Mesenteric fat pad (tissue), 1 donor: ENCODE data around the gene CDK11A. TPM values are rescaled to one million over a fixed set of nuclear protein-coding genes. Genes with fewer than 3 reads are reported as not detected.
"Not testable (repeated sequence)": the region's sequence is repeated elsewhere in the genome, so short reads cannot be mapped to it uniquely, and the experiment has no call there.

Source experiments
- DNase-seq: peaks from one replicate; pipeline ENCODE4 v3.0.0-alpha.2; 2020; ENCODE audit warnings: low spot score
- total RNA-seq: library from RNA; stranded (reverse); fragmentation: NEBNext Ultra II Directional; extraction: Animal tissue kit (Norgen Biotek cat#: 25700); gene quantifications from one replicate; pipeline ENCODE4 v1.2.1, GENCODE V29; 2021
- donor health status: DM: yes; HTN: yes; CAD: no.

The CDK11A gene
- total RNA-seq, 1 donor from 2014 or later = 45.5 TPM

- no peak for DNase-seq
These were observed 40.0 kb downstream of the CDK11A start for GRCh38 chr1:1684031-1684681.

- no peak for DNase-seq
These were observed 40.9 kb downstream of the CDK11A start for GRCh38 chr1:1683104-1683905.

GRCh38 chr1:1680912-1681273 is 43.3 kb downstream of the CDK11A start:
- no peak for DNase-seq

GRCh38 chr1:1680031-1680911 is 43.9 kb downstream of the CDK11A start:
- no peak for DNase-seq

GRCh38 chr1:1678581-1679380 is 45.4 kb downstream of the CDK11A start:
- no peak for DNase-seq

GRCh38 chr1:1677718-1678580 is 46.2 kb downstream of the CDK11A start:
- no peak for DNase-seq

GRCh38 chr1:1676087-1676486 is 48.1 kb downstream of the CDK11A start:
- DNase-seq = not testable (repeated sequence)

- not testable (repeated sequence) for DNase-seq
These were observed 48.9 kb downstream of the CDK11A start for GRCh38 chr1:1675218-1675617.

- not testable (repeated sequence) for DNase-seq
These were observed 49.4 kb downstream of the CDK11A start for GRCh38 chr1:1674806-1675205.

- no peak for DNase-seq
These were observed 51.8 kb downstream of the CDK11A start for GRCh38 chr1:1672181-1672965.

- no peak for DNase-seq
These were observed 52.6 kb downstream of the CDK11A start for GRCh38 chr1:1671365-1672119.

- no peak for DNase-seq
These were observed 53.3 kb downstream of the CDK11A start for GRCh38 chr1:1670866-1671265.

- DNase-seq = no peak
These were observed 54.4 kb downstream of the CDK11A start for GRCh38 chr1:1669468-1670440.

- no peak for DNase-seq
These were observed 57.6 kb downstream of the CDK11A start for GRCh38 chr1:1666526-1666925.

- no peak for DNase-seq
These were observed 58.3 kb downstream of the CDK11A start for GRCh38 chr1:1665815-1666251.

GRCh38 chr1:1664941-1665814 is 59.0 kb downstream of the CDK11A start:
- no peak for DNase-seq
